Measurements from ENCODE around the gene ADAMTSL1. TPM values are rescaled to one million over a fixed set of nuclear protein-coding genes. Genes with fewer than 3 reads are reported as not detected.
"Not testable (repeated sequence)": the region's sequence is repeated elsewhere in the genome, so short reads cannot be mapped to it uniquely, and the experiment has no call there.

ADAMTSL1 gene
- total RNA-seq, 6 donors from 2014 or later = 0.44 to 6.4 (median 2.3) TPM; not detected in 1

- Histone ChIP-seq H3K9me3 (no peaks in the 10 kb centered on the region), H3K27ac (no peak overlapping the region), H3K36me3 (no peaks in the 10 kb centered on the region), H3K4me3 (no peak overlapping the region), H3K27me3 (no peaks in the 10 kb centered on the region), H3K4me1 (no peaks in the 10 kb centered on the region)
- ATAC-seq (ENCODE audit: low FRiP score in 2 of 2) = no peak
- WGBS, 2 donors = 82 to 93% methylated on average over 6 to 7 of the region's 7 CpGs
- DNase-seq = no peak
- TF ChIP-seq POLR2A (IDR thresholded peaks at IDR 0.05) (no peak), EP300 (IDR thresholded peaks at IDR 0.05) (no peak), CTCF (IDR thresholded peaks at IDR 0.05) (no peak), POLR2AphosphoS5 (IDR thresholded peaks at IDR 0.05) (no peak)
Observed at GRCh38 chr9:18928711-18929110, 454.8 kb downstream of the ADAMTSL1 start.

- WGBS, 2 donors = 89 to 90% methylated on average over 13 of the region's 13 CpGs
- ATAC-seq (ENCODE audit: low FRiP score in 2 of 2); H3K27me3 ChIP-seq: not testable (repeated sequence)
Observed at GRCh38 chr9:18930611-18931010, 456.7 kb downstream of the ADAMTSL1 start.

GRCh38 chr9:18935541-18935940, 461.6 kb downstream of the ADAMTSL1 start:
- TF ChIP-seq CTCF (IDR thresholded peaks at IDR 0.05) = no peak
- no peak for TF ChIP-seq EP300 (IDR thresholded peaks at IDR 0.05)
- TF ChIP-seq POLR2A (IDR thresholded peaks at IDR 0.05) = no peak
- no peak for TF ChIP-seq POLR2AphosphoS5 (IDR thresholded peaks at IDR 0.05)
- H3K9me3 ChIP-seq = no peaks in the 10 kb centered on the region
- no peak overlapping the region for H3K4me3 ChIP-seq
- H3K27ac ChIP-seq = no peak overlapping the region
- no peaks in the 10 kb centered on the region for H3K36me3 ChIP-seq
- 73 to 74% methylated on average over 2 of the region's 2 CpGs for WGBS, 2 donors
- no peak for DNase-seq
- no peak for ATAC-seq (ENCODE audit: low FRiP score in 2 of 2)
- H3K4me1 ChIP-seq = no peaks in the 10 kb centered on the region
- no peaks in the 10 kb centered on the region for H3K27me3 ChIP-seq

More at GRCh38 chr9:18930611-18931010, 456.7 kb downstream of the ADAMTSL1 start:
- H3K36me3 ChIP-seq, H3K4me1 ChIP-seq, H3K4me3 ChIP-seq, H3K9me3 ChIP-seq, H3K27ac ChIP-seq, DNase-seq: not testable (repeated sequence)

GRCh38 chr9:18936094-18936871, 462.3 kb downstream of the ADAMTSL1 start:
- 70 to 71% methylated on average over 7 of the region's 7 CpGs for WGBS, 2 donors
- DNase-seq = no peak

GRCh38 chr9:18939943-18940342, 466.0 kb downstream of the ADAMTSL1 start:
- H3K27ac ChIP-seq = no peak overlapping the region
- 93 to 95% methylated on average over 5 of the region's 5 CpGs for WGBS, 2 donors
- no peaks in the 10 kb centered on the region for H3K36me3 ChIP-seq
- DNase-seq (no peak), ATAC-seq (ENCODE audit: low FRiP score in 2 of 2) (no peak)
- H3K4me3 ChIP-seq = no peak overlapping the region
- no peaks in the 10 kb centered on the region for H3K9me3 ChIP-seq
- TF ChIP-seq CTCF (IDR thresholded peaks at IDR 0.05) (no peak), POLR2A (IDR thresholded peaks at IDR 0.05) (no peak), POLR2AphosphoS5 (IDR thresholded peaks at IDR 0.05) (no peak), EP300 (IDR thresholded peaks at IDR 0.05) (no peak)
- H3K27me3 ChIP-seq = no peaks in the 10 kb centered on the region
- H3K4me1 ChIP-seq = no peaks in the 10 kb centered on the region

More at GRCh38 chr9:18936094-18936871, 462.3 kb downstream of the ADAMTSL1 start:
- no peaks in the 10 kb centered on the region for H3K27me3 ChIP-seq
- no peak for TF ChIP-seq CTCF (IDR thresholded peaks at IDR 0.05)
- no peak for TF ChIP-seq POLR2AphosphoS5 (IDR thresholded peaks at IDR 0.05)
- TF ChIP-seq EP300 (IDR thresholded peaks at IDR 0.05) = no peak
- TF ChIP-seq POLR2A (IDR thresholded peaks at IDR 0.05) = no peak
- no peaks in the 10 kb centered on the region for H3K36me3 ChIP-seq
- H3K27ac ChIP-seq = no peak overlapping the region
- no peak for ATAC-seq (ENCODE audit: low FRiP score in 2 of 2)
- no peaks in the 10 kb centered on the region for H3K9me3 ChIP-seq
- no peak overlapping the region for H3K4me3 ChIP-seq
- H3K4me1 ChIP-seq = no peaks in the 10 kb centered on the region
